HCEC 1CT (cell line): ENCODE measurements around the gene DSTN.

Source experiments
- DNase-seq: peaks from one replicate; pipeline ENCODE4 v3.0.0-alpha.2; 2017

The DSTN gene

GRCh38 chr20:17613328-17614175 lies 43.7 kb downstream of the DSTN start:
- DNase-seq, result no peak

- DNase-seq, result no peak
Measured at GRCh38 chr20:17614176-17614811, 44.4 kb downstream of the DSTN start.

DNA sequence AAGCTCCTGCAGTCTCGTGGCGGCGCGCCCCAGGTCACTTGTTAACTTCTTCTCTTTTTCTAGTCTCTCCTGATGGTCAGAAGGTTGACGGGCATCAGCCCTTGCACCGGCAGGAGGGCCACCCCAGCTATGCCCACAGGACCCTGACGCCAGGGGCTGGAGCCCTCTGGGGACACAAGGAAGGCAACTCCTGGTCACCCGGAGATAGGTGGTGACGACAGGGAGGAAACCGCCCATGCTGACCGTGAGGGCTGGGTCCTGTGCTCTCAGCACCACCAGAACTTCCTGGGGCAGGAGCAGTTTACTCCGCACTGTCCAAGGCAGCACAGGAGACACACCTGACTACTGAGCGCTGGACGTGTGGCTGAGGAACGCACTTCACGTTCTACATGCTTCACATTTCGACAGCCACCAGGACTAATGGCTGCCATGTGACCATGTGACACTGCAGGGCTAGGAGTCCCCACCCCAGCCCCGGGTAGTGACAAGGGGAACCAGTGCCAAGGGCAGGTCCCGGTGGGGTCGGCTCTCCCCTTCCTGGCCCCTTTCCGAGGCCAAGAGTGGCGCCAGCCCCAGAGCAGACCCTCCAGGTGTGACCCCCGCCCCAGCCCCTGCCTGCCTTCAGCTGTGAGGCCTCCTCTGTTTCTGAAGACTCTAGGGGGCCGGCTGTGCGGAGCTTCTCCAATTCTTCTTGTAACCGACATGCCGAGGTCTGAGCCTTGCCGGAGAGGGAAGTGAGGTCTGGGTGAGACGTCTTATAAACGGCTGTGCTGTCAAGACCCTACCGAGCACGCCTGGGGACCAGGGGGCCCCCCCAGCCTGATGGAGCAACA lies 45.2 kb downstream of the DSTN start:
- DNase-seq, result no peak

DNA sequence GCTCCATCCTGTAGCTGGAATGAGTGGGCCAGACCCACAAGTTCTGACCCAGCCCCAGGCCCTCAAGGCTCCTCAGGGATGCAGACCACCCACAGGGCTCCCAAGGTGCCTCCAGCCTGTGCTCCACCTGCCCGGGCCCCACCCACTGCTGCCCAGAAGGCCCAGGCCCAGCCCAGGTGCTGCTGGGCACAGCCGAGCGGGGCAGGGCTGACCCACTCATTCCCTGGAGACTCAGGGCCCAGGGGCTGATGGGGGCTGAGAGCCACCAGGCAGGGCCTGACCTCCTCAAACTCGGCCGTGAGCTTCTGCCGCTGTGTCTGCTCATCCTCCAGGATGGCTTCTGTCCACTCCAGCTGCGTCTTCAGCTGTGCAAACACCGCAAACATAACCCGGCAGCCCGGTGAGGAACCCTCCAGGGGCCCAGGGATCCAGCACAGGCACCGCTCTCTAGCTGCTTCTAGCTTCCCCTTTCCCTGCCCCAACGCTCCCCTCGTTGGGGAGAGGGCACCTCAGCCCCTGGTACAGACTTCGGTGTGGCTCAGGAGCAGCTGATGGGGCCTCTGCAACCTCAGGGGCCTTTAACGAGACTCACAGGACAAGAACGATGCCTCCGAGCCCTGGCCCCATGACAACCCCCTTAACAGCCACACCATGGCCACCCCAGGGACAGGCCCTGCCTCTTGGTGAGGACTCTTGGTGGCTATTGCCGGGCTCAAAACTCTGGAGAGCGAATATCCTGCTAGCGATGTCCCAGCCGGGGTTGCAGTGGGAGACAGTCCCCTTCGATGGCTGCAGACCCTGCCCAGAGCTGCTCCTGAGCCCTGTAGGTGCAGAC lies 46.0 kb downstream of the DSTN start:
- no peak for DNase-seq

- no peak for DNase-seq
Measured at GRCh38 chr20:17616480-17617211, 46.8 kb downstream of the DSTN start.

DNA sequence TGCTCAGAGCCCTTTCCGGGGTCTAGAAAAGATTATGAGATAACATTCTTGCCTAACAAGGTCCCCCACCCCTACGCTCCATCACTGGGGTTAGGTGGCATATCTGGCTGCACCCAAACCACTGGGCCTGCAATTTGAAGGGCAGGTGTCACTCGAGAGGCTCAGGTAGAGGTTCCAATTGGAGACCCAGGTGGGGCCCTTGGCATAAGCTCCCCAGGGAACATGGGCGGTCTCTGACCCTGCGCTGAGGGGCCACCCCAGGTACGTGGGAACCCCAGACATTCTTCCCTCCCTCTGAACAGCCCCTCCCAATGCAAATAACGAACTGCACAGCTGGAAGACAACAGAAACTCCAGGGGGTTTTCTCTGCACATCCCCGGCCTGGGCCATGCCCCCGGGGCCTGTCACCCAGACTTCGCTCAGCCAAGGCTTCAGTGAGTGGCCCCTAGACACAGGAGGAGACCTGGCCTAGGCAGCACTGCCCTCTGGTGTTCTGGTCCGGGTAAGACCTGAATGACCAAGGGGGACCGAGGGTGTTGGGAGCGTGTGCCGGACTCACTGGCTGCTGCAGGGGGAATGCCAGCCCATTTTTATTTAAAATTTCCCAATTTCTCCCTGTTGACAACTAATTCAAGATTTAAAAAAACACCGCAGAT lies 47.5 kb downstream of the DSTN start:
- peak; percentile 21 for DNase-seq

DNA sequence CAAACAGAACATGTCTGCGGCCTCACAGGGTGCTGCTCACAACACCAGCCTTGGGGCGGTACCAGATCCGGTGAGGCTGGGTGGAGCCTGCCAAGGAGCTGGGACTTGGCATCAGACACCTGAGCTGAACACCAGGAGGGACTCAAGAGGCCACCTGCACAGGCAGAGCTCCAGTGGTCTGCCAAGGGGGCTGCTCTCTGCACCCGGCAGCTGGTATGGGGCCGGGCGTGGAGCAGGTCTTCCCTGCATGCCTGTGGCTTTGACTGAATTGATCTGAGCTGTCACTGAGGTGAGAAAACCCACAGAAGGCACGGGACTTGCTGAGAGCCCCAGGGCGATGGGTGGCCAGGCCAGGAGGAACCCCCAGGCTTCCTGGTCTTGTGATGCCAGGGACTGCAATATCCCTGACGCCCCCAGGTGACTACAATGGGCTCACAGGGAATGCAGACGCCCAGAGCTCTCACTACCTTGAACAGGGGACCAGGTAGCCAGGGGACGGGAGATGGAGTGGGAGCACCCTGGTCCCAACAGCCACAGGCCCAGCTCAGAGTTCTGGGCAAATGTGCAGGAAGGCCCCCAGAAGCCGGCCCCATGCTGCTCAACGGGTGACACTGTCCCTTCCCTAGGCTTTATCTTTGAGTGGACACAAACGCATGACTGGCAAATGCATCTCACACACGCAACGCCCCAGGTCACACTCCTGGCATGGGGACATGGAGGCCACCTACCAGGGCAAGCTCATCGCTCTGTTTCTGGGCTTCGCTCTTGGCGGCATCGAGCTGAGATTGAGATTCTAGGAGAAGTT lies 48.2 kb downstream of the DSTN start:
- DNase-seq, result no peak

GRCh38 chr20:17618673-17619013 lies 48.8 kb downstream of the DSTN start:
- DNase-seq, result no peak

DNA sequence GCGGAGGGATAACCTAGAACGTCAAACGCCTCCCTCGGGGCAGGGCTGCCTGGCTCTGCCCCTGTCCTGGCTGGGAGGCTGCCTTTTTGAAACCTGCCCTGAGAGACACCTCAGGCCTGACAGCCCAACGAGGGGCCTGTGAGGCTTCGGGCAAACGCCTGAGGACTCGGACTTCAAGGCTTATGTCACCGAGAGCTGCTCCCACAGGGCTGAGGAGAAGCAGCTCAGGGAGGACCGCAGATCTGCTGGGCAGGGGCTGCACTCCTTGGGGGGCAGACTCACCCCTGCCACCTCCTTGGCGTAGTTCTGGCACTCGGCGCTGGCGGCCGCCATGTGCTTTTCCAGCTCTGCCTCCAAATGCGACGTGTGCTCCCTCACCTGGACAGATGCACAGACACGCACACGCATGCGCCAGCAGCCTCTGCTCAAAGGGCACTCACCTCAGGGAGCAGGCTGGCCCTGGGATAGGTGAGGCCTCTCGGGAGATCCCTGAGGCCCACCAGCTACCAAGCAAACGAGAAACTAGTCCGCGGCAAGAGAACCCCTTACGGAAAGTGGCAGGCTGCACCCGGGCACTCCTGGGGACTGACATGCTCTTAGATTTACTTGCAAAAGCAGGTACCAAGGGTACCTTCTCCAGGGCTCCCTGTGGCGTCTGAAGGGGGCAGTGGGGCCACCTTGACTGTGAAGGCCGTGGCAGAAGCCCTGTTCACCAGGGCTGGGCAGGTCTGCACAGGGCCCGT lies 49.6 kb downstream of the DSTN start:
- DNase-seq, result no peak

DNA sequence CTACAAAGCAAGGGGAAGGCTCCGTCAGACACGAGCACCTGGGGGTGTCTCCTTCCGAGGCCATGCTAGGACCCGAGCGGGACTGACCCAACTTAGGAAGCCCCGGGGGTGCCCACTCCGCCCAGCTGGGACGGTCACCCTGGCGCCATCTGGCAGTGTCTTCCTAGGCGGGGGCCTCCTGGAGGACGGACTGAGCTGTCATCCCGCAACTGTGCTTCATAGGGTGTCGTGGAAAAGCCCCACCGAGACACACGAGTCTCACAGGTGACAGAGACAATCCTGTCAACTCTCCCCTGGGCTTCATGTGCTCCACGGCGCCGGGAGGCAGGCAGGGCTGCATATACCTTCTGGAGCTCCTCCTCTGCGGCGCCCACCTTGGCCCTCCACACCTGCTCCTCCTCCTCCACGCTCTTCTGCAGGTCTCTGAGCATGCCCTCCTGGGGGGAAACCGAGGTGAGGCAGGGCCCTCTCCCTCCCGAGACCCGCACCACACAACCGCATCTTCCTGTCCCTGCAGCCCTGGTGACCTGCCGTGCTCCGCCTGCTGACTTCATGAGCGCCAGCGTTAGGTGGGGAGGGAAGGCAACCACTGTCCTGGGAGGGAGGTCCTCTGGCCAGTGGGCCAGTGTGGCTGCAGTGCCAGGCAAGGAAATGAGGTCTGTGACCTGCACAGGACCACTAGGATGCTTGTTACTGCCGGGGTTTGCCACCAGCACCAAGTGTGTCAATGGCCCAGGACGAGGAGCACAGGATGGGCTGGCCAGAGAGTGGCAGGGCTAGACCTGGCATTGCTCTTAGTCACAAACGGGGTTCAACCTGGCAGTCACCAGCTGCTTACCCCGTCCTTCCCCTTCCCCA lies 50.7 kb downstream of the DSTN start:
- no peak for DNase-seq

DNA sequence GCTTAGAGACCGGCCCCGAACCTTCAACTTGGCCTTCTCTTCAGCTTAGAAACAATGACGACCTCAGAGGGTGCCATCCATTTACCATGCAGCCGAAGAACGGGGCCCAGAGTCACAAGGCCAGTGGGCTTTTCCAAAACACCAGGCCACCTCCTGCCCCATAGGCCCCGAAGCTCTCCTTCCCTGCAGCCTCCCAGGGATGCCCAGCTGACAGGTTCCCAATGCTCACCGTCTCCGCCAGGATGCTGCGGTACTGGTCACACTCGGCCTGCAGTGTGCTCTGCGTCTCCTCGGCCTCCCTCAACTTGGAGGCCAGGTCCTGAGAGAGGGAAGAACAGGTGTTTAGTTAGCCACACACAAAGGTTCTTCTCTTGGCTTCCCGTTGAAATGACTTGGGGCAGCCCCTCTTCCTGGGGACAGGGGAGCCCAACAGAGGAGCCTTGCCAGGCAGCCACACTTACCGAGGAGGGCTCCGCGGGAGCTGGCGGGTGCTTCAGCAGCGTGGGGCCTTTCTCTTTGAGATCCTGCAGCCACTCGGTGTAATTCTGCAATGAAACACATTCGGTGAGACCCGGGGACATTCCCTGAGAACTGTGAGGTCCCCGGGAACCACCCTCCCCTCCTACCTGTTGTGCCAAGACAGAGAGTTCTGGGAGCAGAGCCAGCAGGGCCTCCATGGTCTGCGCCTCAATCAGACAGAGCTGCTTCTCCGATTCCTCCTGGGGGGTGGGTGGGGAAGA lies 51.5 kb downstream of the DSTN start:
- DNase-seq, result no peak

DNA sequence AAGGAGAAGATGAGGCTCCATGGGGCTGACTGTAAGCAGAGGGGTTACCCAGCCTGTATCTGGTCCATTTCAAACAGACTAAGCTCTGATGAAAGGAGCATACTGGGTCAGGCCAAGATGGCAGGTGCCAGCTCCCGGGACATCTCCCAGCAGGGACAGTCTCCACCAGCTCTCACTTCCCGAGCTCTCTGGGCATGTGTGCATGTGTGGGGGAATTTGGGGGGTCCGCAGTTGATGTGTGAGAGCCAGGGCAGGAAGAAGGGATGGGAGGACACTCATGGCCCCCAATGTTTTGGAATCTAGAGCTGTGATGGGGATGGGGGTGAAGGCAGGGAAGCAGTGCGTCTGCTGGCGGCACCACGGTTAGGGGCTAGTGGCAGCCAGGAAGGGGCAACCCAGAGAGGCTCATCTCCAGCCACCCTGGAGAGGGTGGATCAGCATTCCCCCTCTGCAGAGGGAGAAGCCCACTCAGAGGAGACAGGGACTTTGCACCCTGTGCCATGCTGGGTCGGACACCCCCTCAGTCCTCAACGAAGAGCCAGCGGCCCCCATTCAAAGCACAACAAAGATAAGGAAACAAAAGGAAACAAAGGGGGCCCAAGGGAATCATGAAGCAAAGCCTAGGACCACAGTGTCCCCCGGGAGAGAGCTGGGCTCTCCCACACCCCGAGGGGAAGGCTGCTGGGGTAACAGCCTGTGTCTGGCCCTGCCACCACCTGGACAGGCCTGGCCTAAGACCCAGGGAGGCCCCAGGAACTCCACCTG lies 52.4 kb downstream of the DSTN start:
- DNase-seq, result no peak

DNA sequence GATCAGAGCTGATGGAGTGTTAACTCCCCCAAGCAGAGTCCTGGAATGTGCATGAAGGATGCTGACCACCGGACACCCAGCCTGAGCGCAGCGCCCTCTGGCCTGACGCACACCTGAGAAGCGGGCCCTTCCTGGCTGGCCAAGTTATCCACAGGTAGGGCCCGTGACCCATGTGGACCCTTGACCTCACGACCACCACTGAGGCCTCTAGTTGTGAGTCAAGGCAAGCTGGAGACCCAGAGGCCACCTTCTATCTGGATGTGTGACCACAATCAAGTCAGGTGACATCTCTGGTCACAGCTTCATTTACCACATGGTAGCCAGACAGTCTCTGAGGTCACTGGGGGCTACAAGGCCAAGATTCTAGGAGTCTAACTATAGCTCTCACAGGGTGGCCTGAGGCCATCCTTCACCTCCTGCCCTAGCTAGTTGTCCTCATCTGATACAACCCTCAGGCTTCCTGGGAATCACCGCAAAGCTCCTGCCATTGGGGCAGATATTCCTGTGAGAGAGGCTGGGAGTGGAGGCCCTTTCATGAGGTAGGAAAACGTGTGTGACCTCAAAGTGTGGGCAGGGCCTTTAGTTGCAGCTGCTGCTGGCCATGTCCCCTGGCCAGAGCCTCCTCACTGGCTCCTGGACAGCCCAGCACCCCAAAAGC lies 53.1 kb downstream of the DSTN start:
- DNase-seq, result no peak

DNA sequence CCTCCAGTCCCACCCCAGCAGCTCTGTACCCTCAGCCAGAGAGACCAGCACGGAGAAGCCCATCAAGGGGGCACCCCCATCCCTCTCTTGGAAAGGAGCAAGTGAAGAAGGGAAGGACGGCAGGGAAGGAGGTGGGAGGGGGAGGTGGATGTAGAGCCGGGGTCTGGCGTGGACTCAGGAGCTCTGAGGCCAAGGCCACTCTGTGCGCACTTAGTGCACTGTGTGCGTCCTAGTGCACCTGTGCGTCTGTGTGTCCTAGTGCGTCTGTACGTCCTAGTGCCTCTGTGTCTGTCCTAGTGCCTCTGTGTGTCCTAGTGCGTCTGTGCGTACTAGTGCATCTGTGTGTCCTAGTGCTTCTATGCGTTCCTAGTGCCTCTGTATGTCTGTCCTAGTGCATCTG lies 54.2 kb downstream of the DSTN start:
- no peak for DNase-seq

GRCh38 chr20:17624551-17625245 lies 54.8 kb downstream of the DSTN start:
- no peak for DNase-seq
